ENCODE measurements around the gene SIDT2.
A peak's percentile ranks its signal among the peaks of the same experiment; 100 is the strongest.
"Not testable (repeated sequence)": the region's sequence is repeated elsewhere in the genome, so short reads cannot be mapped to it uniquely, and the experiment has no call there.

The SIDT2 gene

GRCh38 chr11:117172724-117173421 lies 5.7 kb upstream of the SIDT2 start:
- DNase-seq: no peak

GRCh38 chr11:117175104-117175503 lies 3.4 kb upstream of the SIDT2 start:
- DNase-seq: no peak

GRCh38 chr11:117175781-117176180 lies 2.8 kb upstream of the SIDT2 start:
- no peak for DNase-seq

GRCh38 chr11:117176186-117176585 lies 2.4 kb upstream of the SIDT2 start:
- DNase-seq: no peak

GRCh38 chr11:117177534-117178209 lies 871 bp upstream of the SIDT2 start:
- DNase-seq: no peak

- peak; percentile 61 for DNase-seq
Measured at GRCh38 chr11:117179048-117179999, 781 bp downstream of the SIDT2 start.

- no peak for DNase-seq
Measured at GRCh38 chr11:117180020-117180419, 1.5 kb downstream of the SIDT2 start.

- no peak for DNase-seq
Measured at GRCh38 chr11:117180661-117181585, 2.4 kb downstream of the SIDT2 start.

GRCh38 chr11:117181586-117182550 lies 3.3 kb downstream of the SIDT2 start:
- DNase-seq: no peak

- DNase-seq: no peak
Measured at GRCh38 chr11:117182551-117182935, 4.0 kb downstream of the SIDT2 start.

- DNase-seq: not testable (repeated sequence)
Measured at GRCh38 chr11:117183178-117183577, 4.6 kb downstream of the SIDT2 start.

- DNase-seq: no peak
Measured at GRCh38 chr11:117183724-117184349, 5.3 kb downstream of the SIDT2 start.

- DNase-seq: no peak
Measured at GRCh38 chr11:117185736-117186430, 7.3 kb downstream of the SIDT2 start.

- DNase-seq: no peak
Measured at GRCh38 chr11:117186431-117186761, 7.9 kb downstream of the SIDT2 start.

GRCh38 chr11:117187007-117187406 lies 8.5 kb downstream of the SIDT2 start:
- DNase-seq: no peak

- DNase-seq: no peak
Measured at GRCh38 chr11:117187428-117187798, 8.9 kb downstream of the SIDT2 start.

- DNase-seq: no peak
Measured at GRCh38 chr11:117187799-117188481, 9.4 kb downstream of the SIDT2 start.

GRCh38 chr11:117188620-117189081 lies 10.1 kb downstream of the SIDT2 start:
- DNase-seq: no peak

- no peak for DNase-seq
Measured at GRCh38 chr11:117189191-117189940, 10.8 kb downstream of the SIDT2 start.
